ENCODE data around the gene DOCK1.

Gene DOCK1

DNA sequence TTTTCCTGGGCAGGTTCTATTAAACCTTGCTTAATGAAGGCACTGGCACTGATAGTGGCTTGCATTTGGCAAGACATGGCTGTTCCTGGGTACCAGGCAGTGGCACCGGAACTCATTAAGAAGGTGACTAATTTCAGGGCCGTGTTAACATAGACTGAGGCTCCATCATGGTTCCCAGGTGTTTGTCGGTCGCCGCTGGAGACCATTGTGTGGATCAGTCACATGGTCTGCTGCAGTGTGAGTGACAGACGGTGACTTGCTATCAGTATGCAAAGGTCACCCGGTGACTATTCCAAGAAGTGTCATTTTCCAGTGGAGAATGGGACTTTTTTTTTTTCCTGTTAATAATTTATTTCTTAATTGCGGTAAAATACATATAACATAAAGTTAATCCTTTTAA is 184.9 kb downstream of the DOCK1 start:
- H4K91ac ChIP-seq (ENCODE audit: low read depth, low read length, poor library complexity), result peak overlapping the region; percentile 77
- no peaks in the 10 kb centered on the region for H3K27me3 ChIP-seq (ENCODE audit: control insufficient read depth in 3 of 3, insufficient read depth in 3 of 3, low read depth in 1 of 3, low read length in 3 of 3)
- no peak overlapping the region for H3K14ac ChIP-seq (ENCODE audit: low read length)
- WGBS, 2 donors (ENCODE audit: extremely low coverage in 2 of 2, insufficient read length in 2 of 2, insufficient replicate concordance in 1 of 2), result no CpG with 5 or more reads among the region's 8 CpGs
- H2BK120ac ChIP-seq (ENCODE audit: low read depth, low read length), result no peak overlapping the region
- peaks cover 0 to 4% of the 10 kb centered on the region in 2 donors for H3K4me1 ChIP-seq (ENCODE audit: control insufficient read depth in 2 of 2, insufficient read depth in 1 of 2, low read depth in 1 of 2, low read length in 2 of 2)
- H3K9me3 ChIP-seq (replicated peaks in 1 of 2; ENCODE audit: control insufficient read depth in 2 of 2, insufficient read depth in 1 of 2, low read depth in 1 of 2, low read length in 2 of 2), result peaks cover 0 to 4% of the 10 kb centered on the region in 2 donors
- no peak overlapping the region for H4K8ac ChIP-seq (ENCODE audit: low read depth, low read length)
- no peak overlapping the region for H2BK5ac ChIP-seq (ENCODE audit: low read length)
- H2BK15ac ChIP-seq (ENCODE audit: low read length), result no peak overlapping the region
- H3K18ac ChIP-seq (ENCODE audit: low read length), result no peak overlapping the region
- peaks cover 2% of the 10 kb centered on the region for H3K79me1 ChIP-seq (ENCODE audit: low read depth, low read length)
- H3K9ac ChIP-seq (ENCODE audit: low read depth, low read length, poor library complexity), result no peak overlapping the region
- peaks cover 3 to 27% of the 10 kb centered on the region in 2 donors for H3K36me3 ChIP-seq (replicated peaks in 1 of 2; ENCODE audit: control insufficient read depth in 2 of 2, insufficient read depth in 2 of 2, low read length in 2 of 2)
- H3K4me3 ChIP-seq (ENCODE audit: low read length in 2 of 2), result no peak overlapping the region
- no peak overlapping the region for H3K23ac ChIP-seq (ENCODE audit: low read depth, low read length, poor library complexity)
- no peak for DNase-seq (ENCODE audit: low spot score)
- H2AFZ ChIP-seq (ENCODE audit: low read length), result no peak overlapping the region
- H3K4ac ChIP-seq (ENCODE audit: low read length), result no peak overlapping the region
- no peak overlapping the region for H2AK5ac ChIP-seq (ENCODE audit: low read depth, low read length)
- H3K27ac ChIP-seq (replicated peaks; ENCODE audit: low read length), result no peak overlapping the region
- H2BK12ac ChIP-seq (ENCODE audit: low read length), result no peak overlapping the region
- no peak overlapping the region for H3K4me2 ChIP-seq (ENCODE audit: insufficient read depth, low read length, poor library complexity, severe bottlenecking)

DNA sequence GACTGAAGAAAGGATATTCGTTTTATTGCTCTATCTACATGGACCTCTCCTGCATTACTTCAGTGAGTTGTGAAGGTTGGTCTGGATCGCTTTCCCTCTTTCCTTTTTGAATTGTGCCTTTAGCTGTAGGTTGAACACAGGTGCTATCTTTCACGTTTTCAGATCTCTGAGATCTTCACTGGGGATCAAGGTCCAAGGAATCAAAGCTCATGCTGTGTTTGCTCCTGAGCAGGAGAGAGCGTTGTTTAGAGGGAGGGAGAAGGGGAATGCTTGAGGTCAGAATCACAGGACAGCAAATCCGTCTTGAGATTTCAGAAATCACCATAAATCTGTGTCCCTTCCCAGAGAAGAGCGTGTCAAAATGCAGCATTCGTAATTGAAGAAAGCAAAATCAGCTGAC is 186.1 kb downstream of the DOCK1 start:
- no peak overlapping the region for H3K14ac ChIP-seq (ENCODE audit: low read length)
- no peak overlapping the region for H2BK5ac ChIP-seq (ENCODE audit: low read length)
- H2AK5ac ChIP-seq (ENCODE audit: low read depth, low read length), result no peak overlapping the region
- no peak overlapping the region for H3K27ac ChIP-seq (replicated peaks; ENCODE audit: low read length)
- no peak overlapping the region for H4K8ac ChIP-seq (ENCODE audit: low read depth, low read length)
- H3K23ac ChIP-seq (ENCODE audit: low read depth, low read length, poor library complexity), result no peak overlapping the region
- no CpG with 5 or more reads among the region's 7 CpGs for WGBS, 2 donors (ENCODE audit: extremely low coverage in 2 of 2, insufficient read length in 2 of 2, insufficient replicate concordance in 1 of 2)
- peaks cover 0 to 4% of the 10 kb centered on the region in 2 donors for H3K9me3 ChIP-seq (replicated peaks in 1 of 2; ENCODE audit: control insufficient read depth in 2 of 2, insufficient read depth in 1 of 2, low read depth in 1 of 2, low read length in 2 of 2)
- no peak overlapping the region for H3K9ac ChIP-seq (ENCODE audit: low read depth, low read length, poor library complexity)
- H3K27me3 ChIP-seq (ENCODE audit: control insufficient read depth in 3 of 3, insufficient read depth in 3 of 3, low read depth in 1 of 3, low read length in 3 of 3), result no peaks in the 10 kb centered on the region
- no peak overlapping the region for H2BK12ac ChIP-seq (ENCODE audit: low read length)
- H2AFZ ChIP-seq (ENCODE audit: low read length), result no peak overlapping the region
- H2BK120ac ChIP-seq (ENCODE audit: low read depth, low read length), result no peak overlapping the region
- no peak overlapping the region for H3K4ac ChIP-seq (ENCODE audit: low read length)
- H2BK15ac ChIP-seq (ENCODE audit: low read length), result no peak overlapping the region
- H3K4me3 ChIP-seq (ENCODE audit: low read length in 2 of 2), result no peak overlapping the region
- H3K36me3 ChIP-seq (replicated peaks in 1 of 2; ENCODE audit: control insufficient read depth in 2 of 2, insufficient read depth in 2 of 2, low read length in 2 of 2), result peaks cover 3 to 33% of the 10 kb centered on the region in 2 donors
- peaks cover 2% of the 10 kb centered on the region for H3K79me1 ChIP-seq (ENCODE audit: low read depth, low read length)
- H3K4me2 ChIP-seq (ENCODE audit: insufficient read depth, low read length, poor library complexity, severe bottlenecking), result no peak overlapping the region
- no peak for DNase-seq (ENCODE audit: low spot score)
- H3K18ac ChIP-seq (ENCODE audit: low read length), result no peak overlapping the region
- no peak overlapping the region for H4K91ac ChIP-seq (ENCODE audit: low read depth, low read length, poor library complexity)
- peaks cover 0 to 4% of the 10 kb centered on the region in 2 donors for H3K4me1 ChIP-seq (ENCODE audit: control insufficient read depth in 2 of 2, insufficient read depth in 1 of 2, low read depth in 1 of 2, low read length in 2 of 2)

DNA sequence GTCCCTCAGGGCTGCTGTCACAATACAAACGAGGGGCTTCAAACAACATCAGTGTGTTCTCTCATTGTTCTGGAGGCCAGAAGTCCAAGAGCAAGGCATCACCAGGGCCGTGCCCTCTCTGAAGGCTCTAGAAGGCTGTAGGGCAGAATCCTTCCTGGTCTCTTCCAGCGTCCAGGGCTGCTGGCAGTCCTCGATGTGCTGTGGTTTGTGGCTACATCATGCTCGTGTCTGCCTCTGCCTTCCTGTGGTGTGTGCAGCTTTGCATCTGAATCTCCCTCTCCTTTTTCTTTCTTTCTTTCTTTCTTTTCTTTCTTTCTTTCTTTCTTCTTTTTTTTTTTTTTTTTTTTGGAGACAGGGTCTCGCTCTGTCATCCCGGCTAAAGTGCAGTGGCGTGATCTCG is 187.7 kb downstream of the DOCK1 start:
- Histone ChIP-seq H4K91ac (ENCODE audit: low read depth, low read length, poor library complexity) (no peak overlapping the region), H3K9ac (ENCODE audit: low read depth, low read length, poor library complexity) (no peak overlapping the region), H2BK5ac (ENCODE audit: low read length) (no peak overlapping the region), H3K23ac (ENCODE audit: low read depth, low read length, poor library complexity) (no peak overlapping the region), H3K14ac (ENCODE audit: low read length) (no peak overlapping the region), H2AFZ (ENCODE audit: low read length) (no peak overlapping the region), H3K9me3 (replicated peaks in 1 of 2; ENCODE audit: control insufficient read depth in 2 of 2, insufficient read depth in 1 of 2, low read depth in 1 of 2, low read length in 2 of 2) (peaks cover 0 to 4% of the 10 kb centered on the region in 2 donors), H3K4me2 (ENCODE audit: insufficient read depth, low read length, poor library complexity, severe bottlenecking) (no peak overlapping the region), H3K4me1 (ENCODE audit: control insufficient read depth in 2 of 2, insufficient read depth in 1 of 2, low read depth in 1 of 2, low read length in 2 of 2) (peaks cover 0 to 4% of the 10 kb centered on the region in 2 donors), H3K27ac (replicated peaks; ENCODE audit: low read length) (no peak overlapping the region), H3K36me3 (replicated peaks in 1 of 2; ENCODE audit: control insufficient read depth in 2 of 2, insufficient read depth in 2 of 2, low read length in 2 of 2) (peaks cover 5 to 44% of the 10 kb centered on the region in 2 donors), H2BK120ac (ENCODE audit: low read depth, low read length) (no peak overlapping the region), H3K4me3 (ENCODE audit: low read length in 2 of 2) (no peak overlapping the region), H2BK15ac (ENCODE audit: low read length) (no peak overlapping the region), H3K4ac (ENCODE audit: low read length) (no peak overlapping the region), H2BK12ac (ENCODE audit: low read length) (no peak overlapping the region), H3K79me1 (ENCODE audit: low read depth, low read length) (peaks cover 2% of the 10 kb centered on the region), H3K18ac (ENCODE audit: low read length) (no peak overlapping the region), H2AK5ac (ENCODE audit: low read depth, low read length) (no peak overlapping the region), H4K8ac (ENCODE audit: low read depth, low read length) (no peak overlapping the region), H3K27me3 (ENCODE audit: control insufficient read depth in 3 of 3, insufficient read depth in 3 of 3, low read depth in 1 of 3, low read length in 3 of 3) (no peaks in the 10 kb centered on the region)
- DNase-seq (ENCODE audit: low spot score), result no peak
- no CpG with 5 or more reads among the region's 9 CpGs for WGBS, 2 donors (ENCODE audit: extremely low coverage in 2 of 2, insufficient read length in 2 of 2, insufficient replicate concordance in 1 of 2)

DNA sequence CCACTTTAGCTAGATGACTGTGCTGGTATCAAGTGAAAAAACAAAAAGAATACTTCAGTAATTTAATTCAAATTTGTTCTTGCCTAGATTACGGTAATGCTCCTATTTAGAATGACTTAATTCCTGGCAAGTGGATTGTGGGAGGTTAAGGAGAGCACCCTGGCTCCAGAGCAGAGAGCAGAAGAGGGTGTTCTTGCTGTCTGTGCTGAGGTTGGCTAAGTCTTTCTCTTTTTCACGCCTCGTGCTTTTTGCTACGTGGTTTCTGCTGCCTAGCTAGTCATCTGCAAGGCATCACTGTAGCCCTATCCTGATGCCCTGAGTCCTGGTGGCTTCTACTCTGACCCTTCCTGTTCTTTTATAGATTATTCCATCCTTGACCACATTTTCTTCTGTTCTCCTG is 189.8 kb downstream of the DOCK1 start:
- H3K4me1 ChIP-seq (ENCODE audit: control insufficient read depth in 2 of 2, insufficient read depth in 1 of 2, low read depth in 1 of 2, low read length in 2 of 2), result no peaks in the 10 kb centered on the region
- H2BK15ac ChIP-seq (ENCODE audit: low read length), result no peak overlapping the region
- H3K14ac ChIP-seq (ENCODE audit: low read length), result no peak overlapping the region
- no peak for DNase-seq (ENCODE audit: low spot score)
- peaks cover 5 to 63% of the 10 kb centered on the region in 2 donors for H3K36me3 ChIP-seq (replicated peaks in 1 of 2; ENCODE audit: control insufficient read depth in 2 of 2, insufficient read depth in 2 of 2, low read length in 2 of 2)
- H2BK5ac ChIP-seq (ENCODE audit: low read length), result no peak overlapping the region
- H3K4ac ChIP-seq (ENCODE audit: low read length), result no peak overlapping the region
- H4K8ac ChIP-seq (ENCODE audit: low read depth, low read length), result no peak overlapping the region
- no peak overlapping the region for H3K18ac ChIP-seq (ENCODE audit: low read length)
- H3K4me2 ChIP-seq (ENCODE audit: insufficient read depth, low read length, poor library complexity, severe bottlenecking), result no peak overlapping the region
- H3K27ac ChIP-seq (replicated peaks; ENCODE audit: low read length), result no peak overlapping the region
- H3K79me1 ChIP-seq (ENCODE audit: low read depth, low read length), result peaks cover 2% of the 10 kb centered on the region
- no peak overlapping the region for H2BK120ac ChIP-seq (ENCODE audit: low read depth, low read length)
- no peak overlapping the region for H2BK12ac ChIP-seq (ENCODE audit: low read length)
- no peak overlapping the region for H3K9ac ChIP-seq (ENCODE audit: low read depth, low read length, poor library complexity)
- H3K27me3 ChIP-seq (ENCODE audit: control insufficient read depth in 3 of 3, insufficient read depth in 3 of 3, low read depth in 1 of 3, low read length in 3 of 3), result no peaks in the 10 kb centered on the region
- H3K23ac ChIP-seq (ENCODE audit: low read depth, low read length, poor library complexity), result no peak overlapping the region
- H3K4me3 ChIP-seq (ENCODE audit: low read length in 2 of 2), result no peak overlapping the region
- WGBS, 2 donors (ENCODE audit: extremely low coverage in 2 of 2, insufficient read length in 2 of 2, insufficient replicate concordance in 1 of 2), result no CpG with 5 or more reads among the region's 4 CpGs
- H4K91ac ChIP-seq (ENCODE audit: low read depth, low read length, poor library complexity), result no peak overlapping the region
- peaks cover 0 to 13% of the 10 kb centered on the region in 2 donors for H3K9me3 ChIP-seq (replicated peaks in 1 of 2; ENCODE audit: control insufficient read depth in 2 of 2, insufficient read depth in 1 of 2, low read depth in 1 of 2, low read length in 2 of 2)
- H2AFZ ChIP-seq (ENCODE audit: low read length), result no peak overlapping the region
- no peak overlapping the region for H2AK5ac ChIP-seq (ENCODE audit: low read depth, low read length)

Data from neuronal stem cell (in vitro differentiated cells).